A549 (cell line): Measurements from ENCODE around the gene GALNT18.
"Not testable (repeated sequence)": the region's sequence is repeated elsewhere in the genome, so short reads cannot be mapped to it uniquely, and the experiment has no call there.

Source experiments
- EP300 ChIP-seq, 2 experiments: fragments of >200 bp; sonication (Bioruptor Twin); formaldehyde crosslinking; IDR thresholded peaks; 2 replicates in 1 of 2; 3 replicates in 1 of 2; pipeline ENCODE4 v1.6.1; 2016 to 2017
- GATA3 ChIP-seq: IDR thresholded peaks from 2 replicates; pipeline ENCODE4 v1.6.1; 2012; ENCODE audit warnings: borderline replicate concordance
- HOXB13 ChIP-seq: fragments of 250-450 bp; sonication (Bioruptor Pico); IDR thresholded peaks from 2 replicates; pipeline ENCODE4 v1.5.0; 2020; ENCODE audit warnings: low read depth, mild to moderate bottlenecking, moderate library complexity
- HOXB5 ChIP-seq: fragments of 250-450 bp; sonication (Bioruptor Pico); IDR thresholded peaks from 2 replicates; pipeline ENCODE4 v1.5.0; 2020; ENCODE audit warnings: mild to moderate bottlenecking, moderate library complexity
- KDM1A ChIP-seq: fragments of 200-600 bp; sonication (generic); IDR thresholded peaks from 2 replicates; pipeline ENCODE4 v1.6.1; 2016; ENCODE audit warnings: low read depth, mild to moderate bottlenecking
- PHF8 ChIP-seq: fragments of 200-600 bp; sonication (generic); IDR thresholded peaks from 2 replicates; pipeline ENCODE4 v1.6.1; 2016; ENCODE audit warnings: low read depth, mild to moderate bottlenecking, antibody characterized with exemption, moderate library complexity, borderline replicate concordance
- POLR2A ChIP-seq: IDR thresholded peaks from 2 replicates; pipeline ENCODE4 v1.6.1; 2012; ENCODE audit warnings: mild to moderate bottlenecking, low read length
- SREBF2 ChIP-seq: fragments of 450-650 bp; IDR thresholded peaks from 2 replicates; pipeline ENCODE4 v1.6.1; 2014; ENCODE audit warnings: mild to moderate bottlenecking, moderate library complexity
- ZFP36 ChIP-seq: fragments of 450-650 bp; IDR thresholded peaks from 2 replicates; pipeline ENCODE4 v1.6.1; 2014; ENCODE audit warnings: borderline replicate concordance; ENCODE audit not compliant: partially characterized antibody
- ZNF302 ChIP-seq: fragments of 250-450 bp; sonication (Bioruptor Pico); IDR thresholded peaks from 2 replicates; pipeline ENCODE4 v1.9.0; 2021; ENCODE audit warnings: inconsistent platforms, mild to moderate bottlenecking, moderate library complexity
- TF ChIP-seq, protein P1 (sequence below): fragments of >200 bp; sonication (Bioruptor Twin); formaldehyde crosslinking; IDR thresholded peaks from 3 replicates; pipeline ENCODE4 v1.6.1; 2016
- TF ChIP-seq, protein P2 (sequence below): fragments of >200 bp; sonication (Bioruptor Twin); formaldehyde crosslinking; IDR thresholded peaks from 3 replicates; pipeline ENCODE4 v1.5.1; 2016
- TF ChIP-seq, protein P3 (sequence below): fragments of 250-450 bp; sonication (Bioruptor Pico); IDR thresholded peaks from 2 replicates; pipeline ENCODE4 v1.5.0; 2021; ENCODE audit warnings: mild to moderate bottlenecking, moderate library complexity, borderline replicate concordance
- TF ChIP-seq, protein P4 (sequence below): fragments of 200-600 bp; sonication (generic); IDR thresholded peaks from 2 replicates; pipeline ENCODE4 v1.6.1; 2016; ENCODE audit warnings: antibody characterized with exemption, mild to moderate bottlenecking, moderate library complexity

DNA sequence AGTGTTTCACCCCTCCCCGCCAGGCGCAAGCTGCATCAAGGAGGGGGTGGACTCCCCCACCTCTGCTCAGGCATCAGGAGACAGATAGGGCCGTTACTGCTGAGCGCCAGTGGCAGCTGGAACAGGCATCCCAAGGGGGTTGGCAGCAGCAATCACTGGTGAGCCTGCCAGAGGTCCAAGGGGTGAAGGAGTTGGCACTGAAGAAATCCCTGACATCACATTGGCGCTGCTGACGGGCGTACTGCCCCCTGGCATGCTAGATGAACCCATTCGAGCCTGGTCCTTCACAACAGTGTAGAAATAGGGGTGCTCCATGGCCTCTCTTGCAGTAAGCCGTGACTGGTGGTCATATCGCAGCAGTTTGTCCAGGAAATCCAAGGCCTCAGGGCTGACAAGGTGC, 270.0 kb downstream of the GALNT18 start:
- TF ChIP-seq, protein P1, sequence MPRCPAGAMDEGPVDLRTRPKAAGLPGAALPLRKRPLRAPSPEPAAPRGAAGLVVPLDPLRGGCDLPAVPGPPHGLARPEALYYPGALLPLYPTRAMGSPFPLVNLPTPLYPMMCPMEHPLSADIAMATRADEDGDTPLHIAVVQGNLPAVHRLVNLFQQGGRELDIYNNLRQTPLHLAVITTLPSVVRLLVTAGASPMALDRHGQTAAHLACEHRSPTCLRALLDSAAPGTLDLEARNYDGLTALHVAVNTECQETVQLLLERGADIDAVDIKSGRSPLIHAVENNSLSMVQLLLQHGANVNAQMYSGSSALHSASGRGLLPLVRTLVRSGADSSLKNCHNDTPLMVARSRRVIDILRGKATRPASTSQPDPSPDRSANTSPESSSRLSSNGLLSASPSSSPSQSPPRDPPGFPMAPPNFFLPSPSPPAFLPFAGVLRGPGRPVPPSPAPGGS: not testable (repeated sequence)
- TF ChIP-seq, protein P2, sequence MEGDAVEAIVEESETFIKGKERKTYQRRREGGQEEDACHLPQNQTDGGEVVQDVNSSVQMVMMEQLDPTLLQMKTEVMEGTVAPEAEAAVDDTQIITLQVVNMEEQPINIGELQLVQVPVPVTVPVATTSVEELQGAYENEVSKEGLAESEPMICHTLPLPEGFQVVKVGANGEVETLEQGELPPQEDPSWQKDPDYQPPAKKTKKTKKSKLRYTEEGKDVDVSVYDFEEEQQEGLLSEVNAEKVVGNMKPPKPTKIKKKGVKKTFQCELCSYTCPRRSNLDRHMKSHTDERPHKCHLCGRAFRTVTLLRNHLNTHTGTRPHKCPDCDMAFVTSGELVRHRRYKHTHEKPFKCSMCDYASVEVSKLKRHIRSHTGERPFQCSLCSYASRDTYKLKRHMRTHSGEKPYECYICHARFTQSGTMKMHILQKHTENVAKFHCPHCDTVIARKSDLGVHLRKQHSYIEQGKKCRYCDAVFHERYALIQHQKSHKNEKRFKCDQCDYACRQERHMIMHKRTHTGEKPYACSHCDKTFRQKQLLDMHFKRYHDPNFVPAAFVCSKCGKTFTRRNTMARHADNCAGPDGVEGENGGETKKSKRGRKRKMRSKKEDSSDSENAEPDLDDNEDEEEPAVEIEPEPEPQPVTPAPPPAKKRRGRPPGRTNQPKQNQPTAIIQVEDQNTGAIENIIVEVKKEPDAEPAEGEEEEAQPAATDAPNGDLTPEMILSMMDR: not testable (repeated sequence)
- not testable (repeated sequence) for TF ChIP-seq ZFP36; GATA3; POLR2A; SREBF2; HOXB13; EP300 (IDR thresholded peaks at IDR 0.05); KDM1A; PHF8; HOXB5 (CRISPR knock-in tag); ZNF302 (CRISPR knock-in tag)
- TF ChIP-seq, protein P3, sequence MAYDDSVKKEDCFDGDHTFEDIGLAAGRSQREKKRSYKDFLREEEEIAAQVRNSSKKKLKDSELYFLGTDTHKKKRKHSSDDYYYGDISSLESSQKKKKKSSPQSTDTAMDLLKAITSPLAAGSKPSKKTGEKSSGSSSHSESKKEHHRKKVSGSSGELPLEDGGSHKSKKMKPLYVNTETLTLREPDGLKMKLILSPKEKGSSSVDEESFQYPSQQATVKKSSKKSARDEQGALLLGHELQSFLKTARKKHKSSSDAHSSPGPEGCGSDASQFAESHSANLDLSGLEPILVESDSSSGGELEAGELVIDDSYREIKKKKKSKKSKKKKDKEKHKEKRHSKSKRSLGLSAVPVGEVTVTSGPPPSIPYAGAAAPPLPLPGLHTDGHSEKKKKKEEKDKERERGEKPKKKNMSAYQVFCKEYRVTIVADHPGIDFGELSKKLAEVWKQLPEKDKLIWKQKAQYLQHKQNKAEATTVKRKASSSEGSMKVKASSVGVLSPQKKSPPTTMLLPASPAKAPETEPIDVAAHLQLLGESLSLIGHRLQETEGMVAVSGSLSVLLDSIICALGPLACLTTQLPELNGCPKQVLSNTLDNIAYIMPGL: not testable (repeated sequence)
- TF ChIP-seq, protein P4, sequence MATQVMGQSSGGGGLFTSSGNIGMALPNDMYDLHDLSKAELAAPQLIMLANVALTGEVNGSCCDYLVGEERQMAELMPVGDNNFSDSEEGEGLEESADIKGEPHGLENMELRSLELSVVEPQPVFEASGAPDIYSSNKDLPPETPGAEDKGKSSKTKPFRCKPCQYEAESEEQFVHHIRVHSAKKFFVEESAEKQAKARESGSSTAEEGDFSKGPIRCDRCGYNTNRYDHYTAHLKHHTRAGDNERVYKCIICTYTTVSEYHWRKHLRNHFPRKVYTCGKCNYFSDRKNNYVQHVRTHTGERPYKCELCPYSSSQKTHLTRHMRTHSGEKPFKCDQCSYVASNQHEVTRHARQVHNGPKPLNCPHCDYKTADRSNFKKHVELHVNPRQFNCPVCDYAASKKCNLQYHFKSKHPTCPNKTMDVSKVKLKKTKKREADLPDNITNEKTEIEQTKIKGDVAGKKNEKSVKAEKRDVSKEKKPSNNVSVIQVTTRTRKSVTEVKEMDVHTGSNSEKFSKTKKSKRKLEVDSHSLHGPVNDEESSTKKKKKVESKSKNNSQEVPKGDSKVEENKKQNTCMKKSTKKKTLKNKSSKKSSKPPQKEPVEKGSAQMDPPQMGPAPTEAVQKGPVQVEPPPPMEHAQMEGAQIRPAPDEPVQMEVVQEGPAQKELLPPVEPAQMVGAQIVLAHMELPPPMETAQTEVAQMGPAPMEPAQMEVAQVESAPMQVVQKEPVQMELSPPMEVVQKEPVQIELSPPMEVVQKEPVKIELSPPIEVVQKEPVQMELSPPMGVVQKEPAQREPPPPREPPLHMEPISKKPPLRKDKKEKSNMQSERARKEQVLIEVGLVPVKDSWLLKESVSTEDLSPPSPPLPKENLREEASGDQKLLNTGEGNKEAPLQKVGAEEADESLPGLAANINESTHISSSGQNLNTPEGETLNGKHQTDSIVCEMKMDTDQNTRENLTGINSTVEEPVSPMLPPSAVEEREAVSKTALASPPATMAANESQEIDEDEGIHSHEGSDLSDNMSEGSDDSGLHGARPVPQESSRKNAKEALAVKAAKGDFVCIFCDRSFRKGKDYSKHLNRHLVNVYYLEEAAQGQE: not testable (repeated sequence)
